Right lobe of liver (tissue), 6 donors: ENCODE data around the gene KCNA1. TPM values are rescaled to one million over a fixed set of nuclear protein-coding genes. Genes with fewer than 3 reads are reported as not detected.
"Not testable (repeated sequence)": the region's sequence is repeated elsewhere in the genome, so short reads cannot be mapped to it uniquely, and the experiment has no call there.

Experiments
- ATAC-seq, 4 donors: fragments of 200-7000 bp; cut with Tn5 transposase; one replicate each; pipeline ENCODE4 v1.9.1; 2020; ENCODE audit warnings: mild to moderate bottlenecking in 4 of 4, moderate library complexity in 4 of 4
- DNase-seq, 3 donors: peaks; one replicate each; pipeline ENCODE4 v3.0.0-alpha.2; 2020
- H3K27ac ChIP-seq, 3 donors: fragments of 200-600 bp; one replicate each; pipeline ENCODE4 v1.8.0; 2022
- H3K27me3 ChIP-seq, 2 donors: fragments of 200-600 bp; one replicate each; pipeline ENCODE4 v1.8.0; 2022
- H3K36me3 ChIP-seq, 4 donors: fragments of 200-600 bp; sonication (generic) in 1 of 4; one replicate each; pipeline versions ENCODE4 v1.5.1 to v1.8.0; 2017 to 2022; ENCODE audit warnings: control low read depth in 1 of 4
- H3K4me1 ChIP-seq, 4 donors: fragments of 200-600 bp; sonication (generic) in 1 of 4; one replicate each; pipeline versions ENCODE4 v1.5.1 to v1.8.0; 2017 to 2022; ENCODE audit warnings: control low read depth in 1 of 4
- H3K4me3 ChIP-seq, 3 donors: fragments of 200-600 bp; one replicate each; pipeline ENCODE4 v1.8.0; 2022
- H3K9me3 ChIP-seq, 4 donors: fragments of 200-600 bp; sonication (generic) in 1 of 4; one replicate each; pipeline versions ENCODE4 v1.5.1 to v1.8.0; 2017 to 2022; ENCODE audit warnings: control low read depth in 1 of 4
- POLR2A ChIP-seq: fragments of 450-650 bp; IDR thresholded peaks from one replicate; pipeline ENCODE4 v1.6.1; 2017; ENCODE audit warnings: antibody characterized with exemption, mild to moderate bottlenecking
- WGBS: methylation state at CpG from one replicate; pipeline ENCODE4 v1.1.6; 2018; ENCODE audit warnings: low coverage, low lambda C conversion rate; ENCODE audit not compliant: insufficient coverage; ENCODE audit errors: missing lambda C conversion rate; 5-methylcytosine and 5-hydroxymethylcytosine counted together
- intact Hi-C, 2 donors: fragments of 100-400 bp; cut with DNase I; formaldehyde crosslinking; loops; one replicate each; pipeline versions ENCODE4 v1.11.2 to v1.14.1; 2022
- total RNA-seq, 6 experiments: library from RNA; depleted of rRNA in 2 of 6; stranded (reverse); fragments of >200 nt in 2 of 6; fragmentation: NEBNext Ultra II Directional in 3 of 6; extraction: Animal tissue kit (Norgen Biotek cat#: 25700) in 3 of 6; gene quantifications; one replicate each; pipeline versions ENCODE4 v1.1.0 to v1.2.4, GENCODE V29; 2016 to 2023
- TF ChIP-seq, protein P1 (sequence below), 4 donors: fragments of 200-600 bp in 3 of 4; fragments of 450-650 bp in 1 of 4; IDR thresholded peaks; one replicate each; pipeline versions ENCODE4 v1.5.1 to v1.8.0; 2016 to 2022; ENCODE audit warnings: antibody characterized with exemption in 4 of 4, mild to moderate bottlenecking in 2 of 4
- donor health status: DM: no; HTN: yes; CAD: no.
- donor health status: DM: no; HTN: no; CAD: no.
- donor health status: DM: no; HTN: no; CAD: no.
- donor health status: DM: no; HTN: yes; CAD: no.
- donor health status: DM: no; HTN: yes; CAD: no.

The KCNA1 gene
- total RNA-seq, 6 experiments from 2014 or later: not detected

DNA sequence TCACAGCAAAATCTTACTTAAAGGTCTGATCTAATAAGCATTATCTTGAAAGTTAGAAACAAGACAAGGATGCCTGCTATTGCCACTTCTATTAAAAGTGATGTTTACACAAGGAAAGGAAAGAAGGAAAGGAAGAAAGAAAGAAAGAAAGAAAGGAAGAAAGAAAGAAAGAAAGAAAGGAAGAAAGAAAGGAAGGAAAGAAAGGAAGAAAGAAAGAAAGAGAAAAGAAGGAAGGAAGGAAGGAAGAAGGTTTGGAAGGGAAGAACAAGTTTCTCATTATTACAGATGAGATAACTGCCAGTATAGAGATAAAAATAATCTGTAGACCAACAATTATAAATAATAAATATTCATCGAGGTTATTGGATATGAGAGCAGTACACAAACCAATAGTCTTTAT, 35.8 kb upstream of the KCNA1 start:
- 50% methylated on average over 1 of the region's 1 CpG for WGBS

DNA sequence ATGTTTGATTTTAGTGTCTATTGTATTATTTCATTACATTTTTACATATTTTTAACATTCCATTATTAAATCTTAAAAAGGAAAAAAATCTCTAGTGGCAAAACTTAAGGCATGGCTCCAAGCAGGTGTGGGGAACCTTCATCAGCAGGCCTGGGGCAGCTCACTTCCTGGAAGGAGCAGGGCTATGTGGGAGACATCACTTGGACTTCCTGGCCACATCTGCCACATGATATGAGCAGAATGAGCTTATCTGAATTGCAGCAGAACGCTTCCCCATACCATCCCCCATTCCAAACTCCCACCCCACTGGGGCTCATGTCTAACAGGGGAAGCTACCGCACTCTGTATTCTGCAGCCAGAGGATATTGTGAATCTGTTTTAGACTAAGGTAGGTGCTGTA, 35.0 kb upstream of the KCNA1 start:
- H3K27me3 ChIP-seq: no peaks in the 10 kb centered on the region
- no peaks in the 10 kb centered on the region for H3K4me1 ChIP-seq
- H3K9me3 ChIP-seq: no peaks in the 10 kb centered on the region
- H3K27ac ChIP-seq: no peak overlapping the region
- TF ChIP-seq, protein P1, sequence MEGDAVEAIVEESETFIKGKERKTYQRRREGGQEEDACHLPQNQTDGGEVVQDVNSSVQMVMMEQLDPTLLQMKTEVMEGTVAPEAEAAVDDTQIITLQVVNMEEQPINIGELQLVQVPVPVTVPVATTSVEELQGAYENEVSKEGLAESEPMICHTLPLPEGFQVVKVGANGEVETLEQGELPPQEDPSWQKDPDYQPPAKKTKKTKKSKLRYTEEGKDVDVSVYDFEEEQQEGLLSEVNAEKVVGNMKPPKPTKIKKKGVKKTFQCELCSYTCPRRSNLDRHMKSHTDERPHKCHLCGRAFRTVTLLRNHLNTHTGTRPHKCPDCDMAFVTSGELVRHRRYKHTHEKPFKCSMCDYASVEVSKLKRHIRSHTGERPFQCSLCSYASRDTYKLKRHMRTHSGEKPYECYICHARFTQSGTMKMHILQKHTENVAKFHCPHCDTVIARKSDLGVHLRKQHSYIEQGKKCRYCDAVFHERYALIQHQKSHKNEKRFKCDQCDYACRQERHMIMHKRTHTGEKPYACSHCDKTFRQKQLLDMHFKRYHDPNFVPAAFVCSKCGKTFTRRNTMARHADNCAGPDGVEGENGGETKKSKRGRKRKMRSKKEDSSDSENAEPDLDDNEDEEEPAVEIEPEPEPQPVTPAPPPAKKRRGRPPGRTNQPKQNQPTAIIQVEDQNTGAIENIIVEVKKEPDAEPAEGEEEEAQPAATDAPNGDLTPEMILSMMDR (IDR thresholded peaks at IDR 0.05): no peak
- no peak for TF ChIP-seq POLR2A
- H3K4me3 ChIP-seq: no peak overlapping the region
- WGBS: 17% methylated on average over 1 of the region's 2 CpGs
- no peaks in the 10 kb centered on the region for H3K36me3 ChIP-seq
- DNase-seq (no peak), ATAC-seq (no peak)
- intact Hi-C loops: no loop called here

More for the DNA sequence above, 35.8 kb upstream of the KCNA1 start:
- ATAC-seq (no peak), DNase-seq (no peak)
- H3K27me3 ChIP-seq: no peaks in the 10 kb centered on the region
- TF ChIP-seq POLR2A: no peak
- TF ChIP-seq, protein P1 (IDR thresholded peaks at IDR 0.05): no peak
- H3K27ac ChIP-seq: no peak overlapping the region
- intact Hi-C loops: no loop called here
- H3K36me3 ChIP-seq: no peaks in the 10 kb centered on the region
- H3K4me1 ChIP-seq: no peaks in the 10 kb centered on the region
- no peak overlapping the region for H3K4me3 ChIP-seq
- H3K9me3 ChIP-seq: no peaks in the 10 kb centered on the region

DNA sequence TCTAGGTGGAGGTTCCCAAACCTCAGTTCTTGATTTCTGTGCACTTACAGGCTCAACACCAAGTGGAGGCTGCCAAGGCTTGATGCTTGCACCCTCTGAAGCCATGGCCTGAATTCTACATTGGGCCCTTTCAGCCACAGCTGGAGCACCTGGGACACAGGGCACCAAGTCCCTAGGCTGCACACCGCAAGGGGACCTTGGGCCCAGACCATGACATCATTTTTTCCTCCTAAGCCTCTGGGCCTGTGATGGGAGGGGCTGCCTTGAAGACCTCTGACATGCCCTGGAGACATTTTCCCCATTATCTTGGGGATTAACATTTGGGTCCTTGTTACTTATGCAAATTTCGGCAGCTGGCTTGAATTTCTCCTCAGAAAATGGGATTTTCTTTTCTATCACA, 30.2 kb upstream of the KCNA1 start:
- H3K4me3 ChIP-seq, H3K27me3 ChIP-seq, DNase-seq, H3K36me3 ChIP-seq, H3K4me1 ChIP-seq, intact Hi-C loops, H3K27ac ChIP-seq, ATAC-seq, H3K9me3 ChIP-seq: not testable (repeated sequence)
- WGBS: 33% methylated on average over 1 of the region's 2 CpGs

GRCh38 chr12:4881266-4882064, 28.2 kb upstream of the KCNA1 start:
- TF ChIP-seq, protein P1 (IDR thresholded peaks at IDR 0.05): no peak
- TF ChIP-seq POLR2A: no peak
- Histone ChIP-seq H3K4me3 (no peak overlapping the region), H3K27ac (no peak overlapping the region), H3K4me1 (no peaks in the 10 kb centered on the region), H3K36me3 (no peaks in the 10 kb centered on the region), H3K27me3 (peaks cover 0 to 4% of the 10 kb centered on the region in 2 donors), H3K9me3 (no peaks in the 10 kb centered on the region)
- DNase-seq: no peak
- ATAC-seq: no peak
- intact Hi-C loops: no loop called here
- whole genome bisulfite sequencing: 66% methylated on average over 20 of the region's 20 CpGs

GRCh38 chr12:4891866-4892265, 17.8 kb upstream of the KCNA1 start:
- Histone ChIP-seq H3K36me3 (no peaks in the 10 kb centered on the region), H3K27me3 (peaks cover 0 to 5% of the 10 kb centered on the region in 2 donors), H3K9me3 (no peaks in the 10 kb centered on the region), H3K27ac (no peak overlapping the region), H3K4me3 (no peak overlapping the region), H3K4me1 (no peaks in the 10 kb centered on the region)
- DNase-seq: no peak
- ATAC-seq: no peak
- WGBS: 53% methylated on average over 5 of the region's 5 CpGs
- intact Hi-C loops: no loop called here
- TF ChIP-seq, protein P1 (IDR thresholded peaks at IDR 0.05): no peak
- no peak for TF ChIP-seq POLR2A
